ENCODE measurements around the gene IL13RA1.
"Not testable (repeated sequence)": the region's sequence is repeated elsewhere in the genome, so short reads cannot be mapped to it uniquely, and the experiment has no call there.

The IL13RA1 gene

GRCh38 chrX:118729042-118729652 is 1.7 kb downstream of the IL13RA1 start:
- no peak for DNase-seq (ENCODE audit: low read depth in 2 of 2)

- DNase-seq (ENCODE audit: low read depth in 2 of 2), result no peak
These were observed 3.3 kb downstream of the IL13RA1 start for GRCh38 chrX:118730500-118731247.

GRCh38 chrX:118732551-118732950 is 5.1 kb downstream of the IL13RA1 start:
- DNase-seq (ENCODE audit: low read depth in 2 of 2), result not testable (repeated sequence)

- no peak for DNase-seq (ENCODE audit: low read depth in 2 of 2)
These were observed 7.5 kb downstream of the IL13RA1 start for GRCh38 chrX:118734909-118735308.

GRCh38 chrX:118736394-118737010 is 9.1 kb downstream of the IL13RA1 start:
- DNase-seq (ENCODE audit: low read depth in 2 of 2), result no peak

GRCh38 chrX:118739577-118739976 is 12.2 kb downstream of the IL13RA1 start:
- no peak for DNase-seq (ENCODE audit: low read depth in 2 of 2)

GRCh38 chrX:118740276-118740889 is 13.0 kb downstream of the IL13RA1 start:
- DNase-seq (ENCODE audit: low read depth in 2 of 2), result no peak

GRCh38 chrX:118742176-118742575 is 14.8 kb downstream of the IL13RA1 start:
- no peak for DNase-seq (ENCODE audit: low read depth in 2 of 2)

- no peak for DNase-seq (ENCODE audit: low read depth in 2 of 2)
These were observed 18.2 kb downstream of the IL13RA1 start for GRCh38 chrX:118745570-118745969.

GRCh38 chrX:118751950-118752783 is 24.8 kb downstream of the IL13RA1 start:
- DNase-seq (ENCODE audit: low read depth in 2 of 2), result no peak

- DNase-seq (ENCODE audit: low read depth in 2 of 2), result no peak
These were observed 28.2 kb downstream of the IL13RA1 start for GRCh38 chrX:118755633-118756032.

GRCh38 chrX:118756101-118756500 is 28.7 kb downstream of the IL13RA1 start:
- DNase-seq (ENCODE audit: low read depth in 2 of 2), result no peak

GRCh38 chrX:118758511-118758910 is 31.1 kb downstream of the IL13RA1 start:
- no peak for DNase-seq (ENCODE audit: low read depth in 2 of 2)

- no peak for DNase-seq (ENCODE audit: low read depth in 2 of 2)
These were observed 32.6 kb downstream of the IL13RA1 start for GRCh38 chrX:118760025-118760424.

GRCh38 chrX:118761939-118762707 is 34.7 kb downstream of the IL13RA1 start:
- DNase-seq (ENCODE audit: low read depth in 2 of 2), result no peak

GRCh38 chrX:118763489-118763888 is 36.1 kb downstream of the IL13RA1 start:
- DNase-seq (ENCODE audit: low read depth in 2 of 2), result no peak

GRCh38 chrX:118764122-118764521 is 36.7 kb downstream of the IL13RA1 start:
- no peak for DNase-seq (ENCODE audit: low read depth in 2 of 2)

- no peak for DNase-seq (ENCODE audit: low read depth in 2 of 2)
These were observed 42.8 kb downstream of the IL13RA1 start for GRCh38 chrX:118770133-118770760.

- no peak for DNase-seq (ENCODE audit: low read depth in 2 of 2)
These were observed 44.6 kb downstream of the IL13RA1 start for GRCh38 chrX:118772051-118772450.

- no peak for DNase-seq (ENCODE audit: low read depth in 2 of 2)
These were observed 46.4 kb downstream of the IL13RA1 start for GRCh38 chrX:118773782-118774181.

All from stimulated activated CD8-positive, alpha-beta memory T cell treated with anti-CD3 and anti-CD28 coated beads, Interleukin-7, amount 100 ng/mL, for 1 hour (primary cell).